HG03159 (cell line): ENCODE measurements around the gene PLEKHA7.

Experiments used
- ATAC-seq: cut with Tn5 transposase; IDR thresholded peaks from one replicate; pipeline ENCODE4 v1.9.1; 2021; ENCODE audit warnings: mild to moderate bottlenecking, moderate library complexity; ENCODE audit not compliant: unreplicated experiment

Gene PLEKHA7

GRCh38 chr11:16853859-16854258 lies 160.4 kb downstream of the PLEKHA7 start:
- no peak for ATAC-seq

GRCh38 chr11:16853266-16853665 lies 160.9 kb downstream of the PLEKHA7 start:
- no peak for ATAC-seq

GRCh38 chr11:16846305-16846704 lies 167.9 kb downstream of the PLEKHA7 start:
- no peak for ATAC-seq

DNA sequence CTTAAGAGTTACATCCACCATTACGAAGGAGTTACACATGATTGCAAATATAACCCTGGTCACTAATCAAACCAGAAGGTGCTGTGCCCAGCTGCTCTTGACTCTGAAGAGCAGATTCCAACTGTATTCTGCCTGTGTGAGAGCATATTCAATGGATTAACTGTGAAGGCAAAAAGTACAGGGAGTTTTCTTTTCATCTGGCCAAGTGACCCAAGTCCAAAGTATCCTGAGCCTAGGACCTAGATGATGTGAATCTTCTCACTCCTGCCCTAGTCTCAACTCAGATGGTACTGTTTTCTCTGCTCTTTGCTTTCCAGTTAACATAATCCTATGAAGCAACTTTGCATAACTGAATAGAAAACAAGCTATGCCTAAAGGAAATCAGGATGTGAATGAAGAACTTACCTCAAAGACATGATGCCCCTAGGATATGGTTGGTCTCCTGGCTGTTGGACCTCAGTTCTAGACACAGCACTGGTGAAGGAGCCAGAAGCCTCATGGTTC lies 169.9 kb downstream of the PLEKHA7 start:
- ATAC-seq: no peak

- ATAC-seq: no peak
Measured at GRCh38 chr11:16843294-16843693, 170.9 kb downstream of the PLEKHA7 start.

DNA sequence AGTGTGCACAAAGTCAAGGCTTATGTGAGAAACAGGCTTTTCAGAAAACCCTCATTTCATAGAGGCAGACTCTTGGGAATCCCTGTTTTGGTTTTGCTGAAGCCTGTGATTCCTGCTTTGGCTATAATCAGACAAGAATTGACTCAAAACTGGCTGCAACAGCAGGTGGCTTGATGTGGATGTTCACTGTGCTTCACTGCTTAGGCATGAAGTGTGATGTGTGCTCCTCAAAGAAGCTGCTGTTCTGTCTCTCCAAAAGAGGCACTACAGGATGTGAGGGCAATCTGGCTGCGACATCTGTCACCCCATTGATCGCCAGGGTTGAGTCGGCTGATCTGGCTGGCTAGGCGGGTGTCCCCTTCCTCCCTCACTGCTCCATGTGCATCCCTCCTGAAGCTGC lies 172.2 kb downstream of the PLEKHA7 start:
- ATAC-seq: no peak

- no peak for ATAC-seq
Measured at GRCh38 chr11:16841481-16841880, 172.7 kb downstream of the PLEKHA7 start.

DNA sequence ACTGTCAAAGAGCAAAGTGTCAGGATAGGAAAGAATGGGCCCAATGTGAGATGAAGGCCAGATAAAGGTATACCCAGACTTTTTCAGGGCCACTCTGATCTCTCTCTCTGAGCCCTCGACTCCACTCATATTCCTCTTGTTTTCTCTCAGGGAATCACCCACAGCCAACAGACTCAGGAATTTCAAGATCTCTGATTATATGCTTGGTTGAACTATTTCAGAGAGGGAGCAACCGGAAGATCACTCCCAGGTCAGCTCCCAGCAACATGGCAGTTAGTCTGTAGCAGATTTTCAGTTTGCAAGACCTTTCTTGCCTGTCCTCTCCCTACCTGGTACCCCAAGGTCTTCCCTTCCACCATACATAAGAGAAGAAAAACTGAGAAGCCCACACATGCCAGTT lies 173.3 kb downstream of the PLEKHA7 start:
- ATAC-seq: no peak

- no peak for ATAC-seq
Measured at GRCh38 chr11:16839821-16840220, 174.4 kb downstream of the PLEKHA7 start.

GRCh38 chr11:16834384-16834783 lies 179.8 kb downstream of the PLEKHA7 start:
- ATAC-seq: no peak

DNA sequence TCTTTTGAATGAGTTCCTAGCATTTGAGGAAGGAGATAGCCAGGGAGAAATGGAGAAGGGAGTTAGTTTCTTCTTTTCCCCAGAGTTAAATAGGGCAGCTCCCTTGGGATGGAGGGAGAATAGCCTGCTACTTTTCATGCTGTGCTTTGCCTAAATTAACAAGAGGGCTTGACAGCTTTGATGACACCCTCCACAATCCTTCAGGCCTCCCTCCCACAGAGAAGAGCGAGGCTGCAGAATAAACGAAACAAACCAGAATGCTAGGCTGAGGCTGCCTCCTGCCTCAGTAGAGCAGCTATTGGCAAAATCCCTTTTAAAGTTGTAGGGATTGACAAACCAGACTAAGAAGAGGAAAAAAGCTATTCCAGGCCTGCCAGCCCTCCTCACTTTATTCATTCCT lies 181.2 kb downstream of the PLEKHA7 start:
- no peak for ATAC-seq

DNA sequence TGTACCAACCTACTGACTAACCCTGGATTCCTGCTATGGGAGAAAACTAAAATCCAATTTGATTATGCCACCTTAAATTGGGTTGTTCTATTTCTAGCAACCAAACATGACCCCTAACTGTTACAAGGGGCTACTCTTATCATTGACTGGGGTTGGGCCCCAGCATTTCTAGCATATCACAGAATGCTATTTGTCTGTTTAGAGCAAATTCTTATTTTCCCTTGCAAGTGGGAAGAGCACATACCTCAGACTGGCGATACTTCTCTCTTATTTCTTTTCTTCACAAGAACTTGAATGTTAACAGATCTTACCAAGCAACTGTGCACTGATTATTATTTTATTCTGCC lies 182.0 kb downstream of the PLEKHA7 start:
- ATAC-seq: no peak

- ATAC-seq: no peak
Measured at GRCh38 chr11:16831316-16832192, 182.7 kb downstream of the PLEKHA7 start.

DNA sequence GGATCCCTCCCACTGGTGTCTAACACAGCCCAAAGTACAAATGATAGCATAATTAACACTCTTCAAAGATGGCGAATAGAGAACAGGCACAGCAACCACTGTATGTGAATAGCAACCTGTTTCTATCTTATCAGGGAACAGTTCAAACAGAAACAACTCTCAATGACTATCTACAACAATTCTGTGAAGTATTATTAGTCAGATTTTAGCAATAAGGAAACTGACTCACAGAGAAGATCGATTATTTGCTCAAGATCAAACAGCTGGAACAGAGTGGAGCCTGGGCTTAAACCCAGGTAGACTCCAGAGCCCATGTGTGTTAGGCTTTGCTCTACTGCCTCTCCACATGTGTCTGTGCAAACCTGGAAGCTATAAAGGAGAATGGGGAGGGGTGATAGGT lies 187.1 kb downstream of the PLEKHA7 start:
- no peak for ATAC-seq

DNA sequence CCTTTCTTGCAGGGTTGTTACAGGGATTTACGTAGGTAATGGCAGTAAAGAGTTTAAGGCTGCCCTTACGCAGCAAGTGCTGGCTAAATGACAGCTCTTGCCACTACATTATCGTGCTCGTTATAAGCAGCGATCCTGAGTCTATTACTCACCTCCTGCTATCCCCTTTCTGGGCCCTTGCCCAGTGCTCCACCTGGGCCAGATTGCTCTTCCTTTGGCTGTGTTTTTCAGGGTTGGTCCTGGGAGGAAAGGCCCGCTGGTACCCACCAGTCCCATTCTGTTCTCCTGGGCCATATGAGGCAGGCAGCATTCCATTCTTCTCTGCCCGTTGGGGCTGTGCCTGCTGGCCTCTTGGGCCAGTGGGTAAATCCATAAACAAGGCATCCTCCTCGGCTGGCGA lies 188.2 kb downstream of the PLEKHA7 start:
- ATAC-seq: no peak

- ATAC-seq: no peak
Measured at GRCh38 chr11:16825101-16825500, 189.1 kb downstream of the PLEKHA7 start.

DNA sequence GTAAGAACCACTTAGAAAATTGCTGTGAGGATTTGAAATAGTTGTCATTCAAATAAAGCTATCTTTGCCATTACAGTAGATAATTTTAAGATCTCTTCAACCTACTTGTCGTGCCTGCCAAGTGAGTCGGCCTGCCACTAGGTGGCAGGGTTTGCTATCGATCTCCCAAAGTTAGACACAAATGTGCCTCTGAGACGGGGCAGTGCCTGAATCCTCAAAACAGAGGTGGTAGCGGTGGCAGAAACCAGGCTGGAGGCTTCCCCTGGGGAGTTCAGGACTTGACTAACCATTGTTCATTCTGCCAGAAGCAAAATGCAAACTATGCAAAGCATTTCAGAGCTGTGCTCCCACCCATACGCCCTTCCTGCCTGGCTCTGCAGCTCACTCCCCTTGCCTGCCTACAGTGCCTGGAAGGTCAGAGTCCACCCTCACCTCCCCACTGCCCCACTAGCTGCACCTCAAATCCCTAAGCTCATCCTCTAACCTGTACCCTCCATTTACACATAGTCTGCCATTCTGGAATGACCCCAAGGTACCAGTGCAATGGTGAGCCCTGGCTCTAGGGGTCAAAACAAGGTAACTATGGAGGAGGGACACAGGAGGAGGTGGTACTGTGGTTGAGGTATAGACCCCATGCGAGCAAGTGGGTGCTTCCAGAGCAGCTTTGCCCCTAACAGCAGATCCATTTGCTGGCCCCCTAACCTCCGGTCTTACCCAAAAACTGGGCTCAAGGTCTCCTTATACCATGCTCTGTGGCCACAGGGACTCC lies 193.7 kb downstream of the PLEKHA7 start:
- peak; percentile 75 for ATAC-seq

DNA sequence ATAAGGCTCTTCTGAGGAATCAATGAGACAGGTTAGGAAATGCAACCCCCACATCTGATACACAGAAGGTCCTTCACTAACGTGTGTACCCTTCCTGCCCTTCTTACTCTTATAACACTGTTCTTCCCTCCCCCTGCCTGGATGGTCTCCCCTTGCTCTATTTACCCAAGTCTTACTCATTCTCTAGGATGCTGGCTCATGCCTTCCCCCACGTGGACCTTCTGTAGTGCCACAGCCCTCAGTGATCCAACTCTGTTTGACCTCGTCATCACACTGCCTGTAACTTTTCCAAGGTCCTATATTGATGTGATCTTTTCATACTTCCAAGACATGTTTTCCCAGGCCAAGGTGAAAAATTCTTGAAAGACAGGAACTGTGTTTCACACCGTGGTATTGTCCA lies 195.9 kb downstream of the PLEKHA7 start:
- ATAC-seq: no peak

- ATAC-seq: no peak
Measured at GRCh38 chr11:16817351-16817750, 196.9 kb downstream of the PLEKHA7 start.

DNA sequence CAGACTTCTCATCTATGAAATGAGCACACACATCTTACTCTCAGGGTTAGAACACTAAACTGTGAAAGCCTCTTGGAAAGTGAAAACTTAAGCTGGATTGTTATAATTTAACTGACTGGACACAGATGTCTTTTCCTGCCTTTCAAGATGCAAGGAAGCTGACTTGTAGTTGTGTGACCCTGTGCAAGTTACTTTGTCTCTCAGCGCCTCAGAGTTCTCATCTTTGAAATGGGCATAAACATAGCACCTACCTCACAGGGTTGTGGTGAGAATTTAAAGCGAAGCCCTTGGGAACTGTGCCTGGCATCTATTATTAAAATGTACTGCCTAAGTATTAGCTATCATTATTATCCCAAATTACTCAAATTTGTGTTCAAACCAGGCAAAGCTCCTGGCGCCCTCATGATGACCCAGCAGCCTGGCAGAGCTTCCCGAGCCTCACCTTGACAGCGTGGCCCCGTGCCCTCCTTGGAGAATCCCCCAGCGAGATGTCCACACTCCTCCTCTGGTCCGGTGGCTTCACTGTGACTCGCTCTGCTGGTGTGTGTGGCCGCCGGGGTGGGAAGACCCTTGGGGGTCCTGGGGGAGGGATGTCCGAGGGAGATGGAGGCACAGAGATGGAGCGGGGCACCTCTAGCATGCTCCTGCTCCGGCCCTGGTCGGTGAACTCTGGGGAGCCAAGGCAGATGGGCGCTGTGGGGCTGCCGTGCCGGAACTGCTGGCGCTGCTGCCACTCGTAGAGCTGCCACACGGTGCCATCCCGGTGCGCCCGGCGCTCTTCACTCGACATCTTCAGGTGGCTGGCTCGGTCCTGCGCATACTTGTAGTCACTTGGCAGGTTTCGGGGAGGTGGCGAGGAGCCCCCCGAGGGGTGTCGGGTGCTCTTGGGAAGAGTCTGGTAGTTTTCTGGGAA lies 197.6 kb downstream of the PLEKHA7 start:
- ATAC-seq: no peak
